ENCODE data around the gene RBM24. TPM values are rescaled to one million over a fixed set of nuclear protein-coding genes. Genes with fewer than 3 reads are reported as not detected.
"Not testable (repeated sequence)": the region's sequence is repeated elsewhere in the genome, so short reads cannot be mapped to it uniquely, and the experiment has no call there.

RBM24 gene
- total RNA-seq, 5 donors from 2014 or later (not counting 1 experiment from before 2014, with no cell fraction given), result 0.19 TPM; not detected in 4

GRCh38 chr6:17320266-17320665 is 39.1 kb downstream of the RBM24 start:
- POLR2A ChIA-PET; H3K4me3 ChIP-seq (ENCODE audit: control insufficient read depth in 1 of 2, extremely low read depth in 1 of 2, low read length in 1 of 2); CTCF ChIA-PET; H3K27ac ChIP-seq (ENCODE audit: low read length); ATAC-seq (replicated peaks in 1 of 4); H3K27me3 Mint-ChIP-seq; H3K9me3 ChIP-seq; H3K27ac Mint-ChIP-seq; DNase-seq; H3K9me3 Mint-ChIP-seq; H3K36me3 ChIP-seq (ENCODE audit: control insufficient read depth in 2 of 2, extremely low read depth in 1 of 2, insufficient read depth in 1 of 2, low read length in 1 of 2); H3K4me3 Mint-ChIP-seq; H3K36me3 Mint-ChIP-seq; H3K27me3 ChIP-seq (replicated peaks in 1 of 2; ENCODE audit: control insufficient read depth in 2 of 2, extremely low read depth in 1 of 2, insufficient read depth in 2 of 2, low read length in 1 of 2); H3K4me1 Mint-ChIP-seq; H3K4me1 ChIP-seq (ENCODE audit: control insufficient read depth in 1 of 2, extremely low read depth in 1 of 2, insufficient read depth in 2 of 2, low read length in 2 of 2): not testable (repeated sequence)
- WGBS (ENCODE audit: insufficient coverage), result 90% methylated on average over 7 of the region's 7 CpGs

GRCh38 chr6:17331238-17331637 is 50.1 kb downstream of the RBM24 start:
- Histone ChIP-seq H3K36me3 (ENCODE audit: control insufficient read depth in 2 of 2, extremely low read depth in 1 of 2, insufficient read depth in 1 of 2, low read length in 1 of 2) (no peaks in the 10 kb centered on the region), H3K4me3 (ENCODE audit: control insufficient read depth in 1 of 2, extremely low read depth in 1 of 2, low read length in 1 of 2) (no peak overlapping the region), H3K4me1 (ENCODE audit: control insufficient read depth in 1 of 2, extremely low read depth in 1 of 2, insufficient read depth in 2 of 2, low read length in 2 of 2) (no peaks in the 10 kb centered on the region), H3K27me3 (replicated peaks in 1 of 2; ENCODE audit: control insufficient read depth in 2 of 2, extremely low read depth in 1 of 2, insufficient read depth in 2 of 2, low read length in 1 of 2) (no peaks in the 10 kb centered on the region), H3K27ac (ENCODE audit: low read length) (no peak overlapping the region), H3K9me3 (no peaks in the 10 kb centered on the region)
- 88% methylated on average over 2 of the region's 5 CpGs for WGBS (ENCODE audit: insufficient coverage)
- peaks cover 0 to 6% (median 4%) of the 10 kb centered on the region in 3 donors for H3K9me3 Mint-ChIP-seq
- no peaks in the 10 kb centered on the region for H3K36me3 Mint-ChIP-seq
- POLR2A ChIA-PET, result interaction anchor here in 1 of 2 donors (0.6 kb wide), 1 partner anchor 16 kb away, joined by 3 read pairs; no protein-coding TSS in a partner anchor
- no peak overlapping the region for H3K27ac Mint-ChIP-seq
- no peak for ATAC-seq (replicated peaks in 1 of 4)
- DNase-seq, result no peak
- H3K4me1 Mint-ChIP-seq, result no peaks in the 10 kb centered on the region
- H3K27me3 Mint-ChIP-seq, result peaks cover 0 to under 1% of the 10 kb centered on the region in 2 donors
- CTCF ChIA-PET, result no interaction called here
- no peak overlapping the region for H3K4me3 Mint-ChIP-seq

- H3K4me1 ChIP-seq (ENCODE audit: control insufficient read depth in 1 of 2, extremely low read depth in 1 of 2, insufficient read depth in 2 of 2, low read length in 2 of 2), result no peaks in the 10 kb centered on the region
- Mint-ChIP-seq H3K9me3 (peaks cover 0 to 10% (median 9%) of the 10 kb centered on the region in 3 donors), H3K27me3 (peaks cover 0 to 4% of the 10 kb centered on the region in 2 donors), H3K4me1 (no peaks in the 10 kb centered on the region), H3K36me3 (no peaks in the 10 kb centered on the region), H3K27ac (no peak overlapping the region), H3K4me3 (no peak overlapping the region)
- no peak overlapping the region for H3K27ac ChIP-seq (ENCODE audit: low read length)
- H3K27me3 ChIP-seq (replicated peaks in 1 of 2; ENCODE audit: control insufficient read depth in 2 of 2, extremely low read depth in 1 of 2, insufficient read depth in 2 of 2, low read length in 1 of 2), result no peaks in the 10 kb centered on the region
- H3K36me3 ChIP-seq (ENCODE audit: control insufficient read depth in 2 of 2, extremely low read depth in 1 of 2, insufficient read depth in 1 of 2, low read length in 1 of 2), result no peaks in the 10 kb centered on the region
- CTCF ChIA-PET, result no interaction called here
- no CpG with 5 or more reads among the region's 7 CpGs for WGBS (ENCODE audit: insufficient coverage)
- no peak overlapping the region for H3K4me3 ChIP-seq (ENCODE audit: control insufficient read depth in 1 of 2, extremely low read depth in 1 of 2, low read length in 1 of 2)
- POLR2A ChIA-PET, result no interaction called here
- H3K9me3 ChIP-seq, result no peaks in the 10 kb centered on the region
- no peak for DNase-seq
- no peak for ATAC-seq (replicated peaks in 1 of 4)
Observed at GRCh38 chr6:17334265-17334664, 53.1 kb downstream of the RBM24 start.

GRCh38 chr6:17336425-17336824 is 55.3 kb downstream of the RBM24 start:
- Histone ChIP-seq H3K4me3 (ENCODE audit: control insufficient read depth in 1 of 2, extremely low read depth in 1 of 2, low read length in 1 of 2) (no peak overlapping the region), H3K36me3 (ENCODE audit: control insufficient read depth in 2 of 2, extremely low read depth in 1 of 2, insufficient read depth in 1 of 2, low read length in 1 of 2) (no peaks in the 10 kb centered on the region), H3K4me1 (ENCODE audit: control insufficient read depth in 1 of 2, extremely low read depth in 1 of 2, insufficient read depth in 2 of 2, low read length in 2 of 2) (no peaks in the 10 kb centered on the region), H3K27ac (ENCODE audit: low read length) (no peak overlapping the region), H3K27me3 (replicated peaks in 1 of 2; ENCODE audit: control insufficient read depth in 2 of 2, extremely low read depth in 1 of 2, insufficient read depth in 2 of 2, low read length in 1 of 2) (no peaks in the 10 kb centered on the region), H3K9me3 (no peaks in the 10 kb centered on the region)
- Mint-ChIP-seq H3K9me3 (peaks cover 0 to 5% (median 5%) of the 10 kb centered on the region in 3 donors), H3K27me3 (peaks cover 0 to 4% of the 10 kb centered on the region in 2 donors), H3K4me3 (no peak overlapping the region), H3K27ac (no peak overlapping the region), H3K4me1 (no peaks in the 10 kb centered on the region), H3K36me3 (no peaks in the 10 kb centered on the region)
- no CpG with 5 or more reads among the region's 2 CpGs for WGBS (ENCODE audit: insufficient coverage)
- ChIA-PET CTCF (no interaction called here), POLR2A (interaction anchor here in 1 of 2 donors (0.5 kb wide), 1 partner anchor 844 kb away, joined by 4 read pairs; no protein-coding TSS in a partner anchor)
- DNase-seq (no peak), ATAC-seq (replicated peaks in 1 of 4) (no peak)

- H3K27me3 Mint-ChIP-seq, result peaks cover 0 to 7% of the 10 kb centered on the region in 2 donors
- ChIA-PET POLR2A (no interaction called here), CTCF (no interaction called here)
- Histone ChIP-seq H3K27ac (ENCODE audit: low read length) (no peak overlapping the region), H3K36me3 (ENCODE audit: control insufficient read depth in 2 of 2, extremely low read depth in 1 of 2, insufficient read depth in 1 of 2, low read length in 1 of 2) (no peaks in the 10 kb centered on the region), H3K27me3 (replicated peaks in 1 of 2; ENCODE audit: control insufficient read depth in 2 of 2, extremely low read depth in 1 of 2, insufficient read depth in 2 of 2, low read length in 1 of 2) (no peaks in the 10 kb centered on the region), H3K9me3 (no peaks in the 10 kb centered on the region), H3K4me1 (ENCODE audit: control insufficient read depth in 1 of 2, extremely low read depth in 1 of 2, insufficient read depth in 2 of 2, low read length in 2 of 2) (no peaks in the 10 kb centered on the region), H3K4me3 (ENCODE audit: control insufficient read depth in 1 of 2, extremely low read depth in 1 of 2, low read length in 1 of 2) (no peak overlapping the region)
- H3K27ac Mint-ChIP-seq, result no peak overlapping the region
- H3K9me3 Mint-ChIP-seq, result peaks cover 0 to 5% (median 5%) of the 10 kb centered on the region in 3 donors
- no peak for DNase-seq
- ATAC-seq (replicated peaks in 1 of 4), result no peak
- no peak overlapping the region for H3K4me3 Mint-ChIP-seq
- no peaks in the 10 kb centered on the region for H3K36me3 Mint-ChIP-seq
- no peaks in the 10 kb centered on the region for H3K4me1 Mint-ChIP-seq
- no CpG with 5 or more reads among the region's 2 CpGs for WGBS (ENCODE audit: insufficient coverage)
Observed at GRCh38 chr6:17339308-17339670, 58.1 kb downstream of the RBM24 start.

- peaks cover 0 to 5% (median 5%) of the 10 kb centered on the region in 3 donors for H3K9me3 Mint-ChIP-seq
- no peak for ATAC-seq (replicated peaks in 1 of 4)
- DNase-seq, result no peak
- Histone ChIP-seq H3K4me1 (ENCODE audit: control insufficient read depth in 1 of 2, extremely low read depth in 1 of 2, insufficient read depth in 2 of 2, low read length in 2 of 2) (no peaks in the 10 kb centered on the region), H3K27me3 (replicated peaks in 1 of 2; ENCODE audit: control insufficient read depth in 2 of 2, extremely low read depth in 1 of 2, insufficient read depth in 2 of 2, low read length in 1 of 2) (no peaks in the 10 kb centered on the region), H3K36me3 (ENCODE audit: control insufficient read depth in 2 of 2, extremely low read depth in 1 of 2, insufficient read depth in 1 of 2, low read length in 1 of 2) (no peaks in the 10 kb centered on the region), H3K4me3 (ENCODE audit: control insufficient read depth in 1 of 2, extremely low read depth in 1 of 2, low read length in 1 of 2) (no peak overlapping the region), H3K27ac (ENCODE audit: low read length) (no peak overlapping the region), H3K9me3 (no peaks in the 10 kb centered on the region)
- 83% methylated on average over 2 of the region's 7 CpGs for WGBS (ENCODE audit: insufficient coverage)
- H3K4me3 Mint-ChIP-seq, result no peak overlapping the region
- H3K4me1 Mint-ChIP-seq, result no peaks in the 10 kb centered on the region
- POLR2A ChIA-PET, result no interaction called here
- H3K27me3 Mint-ChIP-seq, result peaks cover 0 to 7% of the 10 kb centered on the region in 2 donors
- no peaks in the 10 kb centered on the region for H3K36me3 Mint-ChIP-seq
- CTCF ChIA-PET, result no interaction called here
- H3K27ac Mint-ChIP-seq, result no peak overlapping the region
Observed at GRCh38 chr6:17341117-17341805, 60.1 kb downstream of the RBM24 start.

Measured in T-cell (primary cell).